Immature natural killer cell (primary cell): Measurements from ENCODE around the gene GALNTL6. TPM values are rescaled to one million over a fixed set of nuclear protein-coding genes. Genes with fewer than 3 reads are reported as not detected.

Source experiments
- DNase-seq, 3 donors: peaks; one replicate each; pipeline ENCODE4 v3.0.0; 2022; ENCODE audit warnings: mixed read lengths in 1 of 3
- H3K27ac Mint-ChIP-seq, 6 donors: one replicate each; pipeline ENCODE4 v1.8.0; 2020; ENCODE audit warnings: mixed read lengths in 6 of 6, mild to moderate bottlenecking in 5 of 6, inconsistent platforms in 4 of 6, moderate library complexity in 3 of 6
- H3K27me3 Mint-ChIP-seq, 3 donors: one replicate each; pipeline ENCODE4 v1.8.0; 2020 to 2021; ENCODE audit warnings: low read depth in 3 of 3, mild to moderate bottlenecking in 3 of 3, mixed read lengths in 3 of 3, moderate library complexity in 3 of 3, inconsistent platforms in 1 of 3
- H3K36me3 Mint-ChIP-seq, 3 donors: one replicate each; pipeline ENCODE4 v1.8.0; 2020; ENCODE audit warnings: mixed read lengths in 3 of 3, inconsistent platforms in 2 of 3, mild to moderate bottlenecking in 2 of 3
- H3K4me1 Mint-ChIP-seq, 2 donors: one replicate each; pipeline ENCODE4 v1.8.0; 2020; ENCODE audit warnings: inconsistent platforms in 2 of 2, mild to moderate bottlenecking in 2 of 2, mixed read lengths in 2 of 2, moderate library complexity in 1 of 2
- H3K4me3 Mint-ChIP-seq, 5 donors: one replicate each; pipeline ENCODE4 v1.8.0; 2020; ENCODE audit warnings: mild to moderate bottlenecking in 5 of 5, mixed read lengths in 5 of 5, inconsistent platforms in 3 of 5, moderate library complexity in 3 of 5
- H3K9me3 Mint-ChIP-seq, 6 donors: one replicate each; pipeline ENCODE4 v1.8.0; 2020; ENCODE audit warnings: mild to moderate bottlenecking in 6 of 6, mixed read lengths in 6 of 6, inconsistent platforms in 4 of 6, moderate library complexity in 3 of 6
- polyA plus RNA-seq, 3 donors: library from polyadenylated mRNA; unstranded; fragments of 300-500 nt; fragmentation: Illumina TruSeq; gene quantifications; one replicate each; pipeline ENCODE4 v1.2.3, GENCODE V29; 2021

GALNTL6 gene
- polyA plus RNA-seq, 3 donors from 2014 or later, result not detected

DNA sequence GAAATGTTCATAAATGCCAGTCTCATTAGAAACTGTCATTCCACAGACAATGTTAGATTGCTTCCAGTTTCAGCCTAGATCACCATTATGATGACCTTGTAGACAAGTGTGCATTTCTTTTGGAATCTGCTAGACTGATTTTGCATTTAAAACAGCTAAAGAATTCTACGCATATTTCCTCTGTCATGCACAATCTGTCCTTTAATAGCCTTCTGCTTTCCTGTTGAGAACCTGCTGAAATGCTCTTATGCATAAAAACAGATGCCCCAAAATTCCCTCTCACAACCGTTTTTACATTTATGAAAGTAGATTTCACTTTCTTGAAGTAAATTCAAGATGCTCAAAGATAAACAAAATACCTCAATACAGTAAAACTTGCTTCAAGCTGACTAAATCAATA, 673.3 kb downstream of the GALNTL6 start:
- Mint-ChIP-seq H3K4me3 (no peak overlapping the region), H3K27me3 (peaks cover 0 to 6% (median 0%) of the 10 kb centered on the region in 3 donors), H3K36me3 (peaks cover 0 to 3% (median 0%) of the 10 kb centered on the region in 3 donors), H3K27ac (no peak overlapping the region), H3K9me3 (peaks cover 5 to 27% (median 11%) of the 10 kb centered on the region in 6 donors), H3K4me1 (no peaks in the 10 kb centered on the region)
- DNase-seq, result no peak

DNA sequence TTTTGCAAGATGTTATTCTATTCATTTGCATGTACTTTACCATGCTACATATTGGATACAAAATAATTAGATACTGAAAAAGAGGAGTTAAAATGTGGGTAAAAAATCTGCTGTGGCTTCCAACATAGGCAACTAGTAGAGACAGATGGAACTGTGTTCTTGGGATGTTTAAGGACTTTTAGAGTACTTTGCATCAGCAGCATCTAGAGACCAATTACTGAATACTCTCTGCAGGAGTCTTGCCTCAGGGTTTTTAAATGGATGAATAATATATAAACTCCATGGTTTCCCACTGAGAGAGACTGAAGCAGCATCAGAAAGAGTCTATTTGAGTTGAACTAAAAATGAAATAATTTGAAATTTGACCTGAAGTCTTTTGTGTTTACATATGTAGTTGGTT, 676.7 kb downstream of the GALNTL6 start:
- peaks cover 0 to 2% (median 0%) of the 10 kb centered on the region in 3 donors for H3K27me3 Mint-ChIP-seq
- H3K4me3 Mint-ChIP-seq, result no peak overlapping the region
- peaks cover 0 to 7% (median 0%) of the 10 kb centered on the region in 3 donors for H3K36me3 Mint-ChIP-seq
- no peak overlapping the region for H3K27ac Mint-ChIP-seq
- no peaks in the 10 kb centered on the region for H3K4me1 Mint-ChIP-seq
- H3K9me3 Mint-ChIP-seq, result peaks cover 2 to 22% (median 7%) of the 10 kb centered on the region in 6 donors
- DNase-seq, result no peak

DNA sequence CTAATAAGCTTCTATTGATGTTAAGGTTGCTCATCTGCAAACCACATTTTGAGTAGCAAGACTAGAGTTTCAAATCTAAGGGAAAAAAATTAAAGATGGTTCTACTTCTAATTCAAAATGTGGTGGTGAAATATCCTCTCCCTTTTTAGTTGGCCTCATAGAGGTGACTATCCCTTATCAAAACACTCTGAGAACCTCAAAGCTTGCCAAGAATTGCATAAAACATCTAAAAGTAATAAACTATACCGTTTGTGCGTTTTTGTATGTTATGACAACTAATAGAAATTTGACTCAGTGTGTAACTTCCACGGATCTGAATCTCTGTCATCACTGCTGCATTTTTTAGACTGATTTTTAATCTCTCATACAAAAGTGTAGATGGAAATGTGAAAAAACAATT, 682.6 kb downstream of the GALNTL6 start:
- no peak overlapping the region for H3K4me3 Mint-ChIP-seq
- no peak overlapping the region for H3K27ac Mint-ChIP-seq
- peaks cover 2 to 34% (median 9%) of the 10 kb centered on the region in 6 donors for H3K9me3 Mint-ChIP-seq
- no peaks in the 10 kb centered on the region for H3K27me3 Mint-ChIP-seq
- no peaks in the 10 kb centered on the region for H3K4me1 Mint-ChIP-seq
- no peak for DNase-seq
- H3K36me3 Mint-ChIP-seq, result peaks cover 0 to 3% (median 0%) of the 10 kb centered on the region in 3 donors

DNA sequence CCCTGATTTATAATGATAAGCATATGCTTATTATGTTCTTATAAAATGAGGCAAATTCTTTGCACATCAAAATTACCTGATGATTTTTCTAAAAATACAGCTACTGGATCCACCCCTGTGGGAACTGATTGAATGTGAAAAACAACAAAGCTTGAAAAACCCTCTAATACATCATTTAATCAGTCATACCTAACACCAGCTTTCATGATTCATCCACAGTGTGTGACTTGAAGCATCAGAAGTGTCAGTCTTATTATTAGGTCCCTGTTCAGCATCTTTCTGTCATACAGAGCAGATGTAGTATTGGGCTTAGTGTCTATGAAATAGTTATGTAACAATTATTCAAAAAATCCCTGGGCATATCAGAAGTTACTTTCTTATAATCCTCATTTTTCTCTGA, 684.1 kb downstream of the GALNTL6 start:
- peaks cover 0 to 37% (median 10%) of the 10 kb centered on the region in 6 donors for H3K9me3 Mint-ChIP-seq
- H3K27me3 Mint-ChIP-seq, result no peaks in the 10 kb centered on the region
- no peak overlapping the region for H3K4me3 Mint-ChIP-seq
- peaks cover 0 to 3% (median 0%) of the 10 kb centered on the region in 3 donors for H3K36me3 Mint-ChIP-seq
- no peaks in the 10 kb centered on the region for H3K4me1 Mint-ChIP-seq
- H3K27ac Mint-ChIP-seq, result no peak overlapping the region
- no peak for DNase-seq

DNA sequence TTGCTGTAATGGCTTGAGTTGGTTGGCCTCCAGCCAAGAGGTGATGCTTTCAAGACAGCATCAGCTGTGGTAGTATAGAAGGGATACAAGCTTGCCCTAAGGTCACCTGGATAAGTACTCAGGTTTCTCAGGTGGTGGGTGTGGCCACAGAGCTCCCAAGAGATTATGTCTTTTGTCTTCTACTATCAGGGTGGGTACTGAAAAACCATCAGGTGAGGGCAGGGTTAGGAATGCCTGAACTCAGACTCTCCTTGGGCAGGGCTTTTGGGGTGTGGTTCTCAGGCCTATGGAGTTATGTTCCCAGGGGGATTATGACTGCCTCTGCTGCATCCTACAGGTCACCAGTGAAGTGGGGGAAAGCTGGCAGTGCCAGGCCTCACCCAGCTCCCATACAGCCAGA, 700.8 kb downstream of the GALNTL6 start:
- Mint-ChIP-seq H3K36me3 (no peaks in the 10 kb centered on the region), H3K9me3 (peaks cover 6 to 61% (median 12%) of the 10 kb centered on the region in 6 donors), H3K27ac (no peak overlapping the region), H3K4me3 (no peak overlapping the region), H3K27me3 (peaks cover 0 to 2% (median 0%) of the 10 kb centered on the region in 3 donors), H3K4me1 (no peaks in the 10 kb centered on the region)
- no peak for DNase-seq

DNA sequence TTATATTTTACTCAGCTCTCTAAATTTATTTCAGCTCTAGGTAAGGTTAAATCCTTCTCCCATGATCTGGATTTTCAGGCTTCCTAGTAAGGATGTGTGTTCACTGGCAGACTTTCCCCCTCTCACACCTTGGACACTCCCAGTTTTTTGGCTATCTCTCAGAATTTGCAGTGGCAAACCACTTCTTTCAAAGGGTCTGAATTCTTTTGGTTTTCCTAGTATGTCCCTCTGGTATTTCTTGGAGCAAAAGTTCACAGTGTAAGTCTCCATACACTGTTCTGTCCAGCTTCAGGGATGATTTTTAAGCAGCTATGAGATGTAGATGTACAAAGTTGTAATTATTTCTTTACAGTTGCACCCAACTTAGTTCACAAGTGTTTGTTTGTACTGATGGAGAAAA, 701.6 kb downstream of the GALNTL6 start:
- Mint-ChIP-seq H3K36me3 (no peaks in the 10 kb centered on the region), H3K4me1 (no peaks in the 10 kb centered on the region), H3K27ac (no peak overlapping the region), H3K9me3 (peaks cover 6 to 53% (median 12%) of the 10 kb centered on the region in 6 donors), H3K27me3 (peaks cover 0 to 2% (median 0%) of the 10 kb centered on the region in 3 donors), H3K4me3 (no peak overlapping the region)
- DNase-seq, result no peak

DNA sequence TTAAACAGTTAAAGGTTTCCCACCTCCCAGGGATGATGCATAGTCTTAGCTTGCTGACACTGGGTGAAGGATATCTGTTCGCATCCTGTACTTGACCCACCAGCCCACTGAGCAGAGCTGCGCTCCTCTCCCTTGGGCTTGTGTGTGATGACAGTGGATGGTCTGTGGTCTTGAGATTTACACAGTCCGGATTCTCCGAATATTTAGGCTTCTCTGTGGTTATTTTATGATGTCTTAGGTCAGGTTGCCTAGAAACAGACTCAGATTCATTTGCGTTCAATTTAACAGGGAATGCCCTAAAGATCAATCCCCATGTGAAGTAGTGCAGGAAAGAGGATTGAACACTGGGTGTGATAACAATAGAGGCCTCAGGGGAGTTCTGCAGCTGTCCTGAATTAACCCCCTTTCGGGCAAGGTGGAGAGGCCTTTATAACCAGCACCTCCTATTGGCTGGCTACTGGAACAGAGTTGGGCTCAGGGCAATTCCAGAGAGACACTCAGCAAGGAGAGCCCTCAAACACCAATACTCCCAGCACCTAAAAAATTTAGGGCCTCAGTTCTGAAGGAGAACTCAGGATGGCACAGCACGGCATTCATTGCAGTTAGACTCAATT, 702.2 kb downstream of the GALNTL6 start:
- Mint-ChIP-seq H3K27me3 (peaks cover 0 to 2% (median 0%) of the 10 kb centered on the region in 3 donors), H3K4me1 (no peaks in the 10 kb centered on the region)
- DNase-seq, result no peak

DNA sequence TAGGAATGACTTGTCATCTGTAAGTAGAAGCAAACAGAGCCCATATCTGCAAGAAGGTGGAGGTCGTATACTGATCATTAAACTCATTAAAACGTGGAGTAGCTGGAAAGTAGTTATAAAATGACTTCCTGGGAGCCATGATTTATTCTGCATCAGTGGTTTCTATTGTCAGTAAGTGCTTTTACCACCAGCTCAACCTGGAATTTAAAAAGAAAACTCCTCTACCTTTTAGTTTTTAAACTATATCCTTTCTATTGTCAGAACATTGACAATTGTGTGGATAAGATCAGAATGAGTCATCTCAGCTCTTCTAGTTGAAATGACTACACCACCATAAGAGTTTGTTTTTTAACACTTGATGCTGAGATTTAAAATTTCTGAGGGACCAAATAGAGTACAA, 704.2 kb downstream of the GALNTL6 start:
- no peaks in the 10 kb centered on the region for H3K4me1 Mint-ChIP-seq
- DNase-seq, result no peak
- no peak overlapping the region for H3K4me3 Mint-ChIP-seq
- peaks cover 6 to 36% (median 12%) of the 10 kb centered on the region in 6 donors for H3K9me3 Mint-ChIP-seq
- no peaks in the 10 kb centered on the region for H3K36me3 Mint-ChIP-seq
- no peak overlapping the region for H3K27ac Mint-ChIP-seq
- peaks cover 0 to 2% (median 0%) of the 10 kb centered on the region in 3 donors for H3K27me3 Mint-ChIP-seq

More for the DNA sequence above, 702.2 kb downstream of the GALNTL6 start:
- no peaks in the 10 kb centered on the region for H3K36me3 Mint-ChIP-seq
- H3K4me3 Mint-ChIP-seq, result no peak overlapping the region
- H3K27ac Mint-ChIP-seq, result no peak overlapping the region
- peaks cover 6 to 48% (median 12%) of the 10 kb centered on the region in 6 donors for H3K9me3 Mint-ChIP-seq

DNA sequence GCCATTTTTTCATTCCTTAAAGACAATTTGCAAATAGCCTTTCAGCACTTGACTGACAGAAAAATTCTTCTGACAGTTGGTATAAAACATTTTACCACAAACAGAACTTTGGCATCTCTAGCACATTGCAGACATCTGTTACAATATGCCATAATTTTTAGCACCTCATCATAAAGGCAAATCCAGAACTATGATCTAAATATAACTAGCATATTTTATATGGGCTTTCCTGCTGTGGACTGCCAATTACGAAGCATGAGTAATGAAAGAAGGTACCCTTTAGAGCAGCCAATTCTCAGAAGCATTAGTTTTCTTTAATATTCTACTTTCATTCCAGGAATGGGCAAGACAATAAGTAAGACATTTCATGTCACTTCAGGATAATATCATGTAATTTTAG, 708.0 kb downstream of the GALNTL6 start:
- Mint-ChIP-seq H3K36me3 (no peaks in the 10 kb centered on the region), H3K4me1 (no peaks in the 10 kb centered on the region), H3K27ac (no peak overlapping the region), H3K27me3 (no peaks in the 10 kb centered on the region), H3K9me3 (peaks cover 4 to 12% (median 7%) of the 10 kb centered on the region in 6 donors), H3K4me3 (no peak overlapping the region)
- DNase-seq, result no peak

DNA sequence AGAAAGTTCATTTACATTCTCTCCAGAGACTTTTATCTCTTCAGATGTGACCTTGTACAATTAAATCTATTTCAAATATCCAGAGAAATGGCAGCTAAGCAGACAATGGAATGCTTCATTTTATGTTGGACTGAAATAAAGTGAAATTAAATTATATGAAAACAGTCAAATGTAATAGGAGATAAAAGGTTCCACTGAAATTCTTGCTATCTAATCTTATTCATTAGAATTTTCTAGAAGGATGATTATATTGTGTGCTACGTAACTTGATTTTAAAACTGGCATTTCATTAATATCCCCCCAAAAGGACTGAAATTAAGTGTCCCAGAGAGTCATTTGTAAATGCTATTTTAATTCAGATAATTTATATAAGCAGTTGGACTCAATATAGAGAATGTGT, 708.5 kb downstream of the GALNTL6 start:
- no peak for DNase-seq
- H3K4me1 Mint-ChIP-seq, result no peaks in the 10 kb centered on the region
- H3K27me3 Mint-ChIP-seq, result no peaks in the 10 kb centered on the region
- no peak overlapping the region for H3K27ac Mint-ChIP-seq
- H3K36me3 Mint-ChIP-seq, result no peaks in the 10 kb centered on the region
- no peak overlapping the region for H3K4me3 Mint-ChIP-seq
- H3K9me3 Mint-ChIP-seq, result peaks cover 4 to 11% (median 6%) of the 10 kb centered on the region in 6 donors

DNA sequence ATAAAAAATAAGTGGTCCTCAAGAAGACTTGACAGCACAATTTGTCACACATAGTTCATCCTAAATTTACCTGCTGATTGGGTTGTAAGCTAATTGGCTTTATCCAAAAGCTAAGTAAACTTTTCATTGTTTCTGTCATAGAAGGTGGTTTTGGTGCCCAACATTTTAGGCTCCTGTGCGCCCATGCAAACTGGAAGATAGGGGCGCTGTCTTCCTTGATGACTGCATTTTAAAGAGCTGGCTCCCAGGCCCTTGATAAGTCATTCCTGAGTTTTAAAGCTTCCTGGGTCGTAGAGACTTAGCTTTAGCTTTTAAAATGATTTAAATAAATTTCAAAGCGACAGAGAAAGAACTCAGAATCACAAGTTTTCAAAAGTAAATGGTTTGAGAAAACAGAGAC, 730.0 kb downstream of the GALNTL6 start:
- Mint-ChIP-seq H3K4me1 (no peaks in the 10 kb centered on the region), H3K4me3 (no peak overlapping the region), H3K27me3 (peaks cover 0 to 2% (median 1%) of the 10 kb centered on the region in 3 donors), H3K9me3 (peaks cover 7 to 36% (median 19%) of the 10 kb centered on the region in 6 donors), H3K36me3 (no peaks in the 10 kb centered on the region), H3K27ac (no peak overlapping the region)
- no peak for DNase-seq

DNA sequence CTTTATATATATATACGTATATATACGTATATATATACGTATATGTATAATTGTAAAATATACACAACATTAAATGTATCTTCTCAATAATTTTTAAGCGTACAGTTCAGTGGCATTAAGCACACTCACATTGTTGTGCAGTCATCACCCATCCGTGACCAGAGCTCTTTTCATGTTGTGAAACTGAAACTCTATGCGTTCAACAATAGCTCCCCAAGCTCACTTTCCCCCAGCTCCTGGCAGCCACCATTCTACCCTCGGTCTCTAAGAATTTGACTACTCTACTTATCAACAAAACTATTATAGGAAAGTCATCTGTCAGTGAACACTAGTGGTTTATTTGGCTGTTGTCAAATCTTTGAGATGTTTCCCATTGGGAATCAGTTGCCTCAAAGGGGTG, 733.6 kb downstream of the GALNTL6 start:
- no peak overlapping the region for H3K27ac Mint-ChIP-seq
- no peaks in the 10 kb centered on the region for H3K36me3 Mint-ChIP-seq
- no peaks in the 10 kb centered on the region for H3K4me1 Mint-ChIP-seq
- peaks cover 3 to 25% (median 12%) of the 10 kb centered on the region in 6 donors for H3K9me3 Mint-ChIP-seq
- peaks cover 0 to 2% (median 1%) of the 10 kb centered on the region in 3 donors for H3K27me3 Mint-ChIP-seq
- DNase-seq, result no peak
- H3K4me3 Mint-ChIP-seq, result no peak overlapping the region

DNA sequence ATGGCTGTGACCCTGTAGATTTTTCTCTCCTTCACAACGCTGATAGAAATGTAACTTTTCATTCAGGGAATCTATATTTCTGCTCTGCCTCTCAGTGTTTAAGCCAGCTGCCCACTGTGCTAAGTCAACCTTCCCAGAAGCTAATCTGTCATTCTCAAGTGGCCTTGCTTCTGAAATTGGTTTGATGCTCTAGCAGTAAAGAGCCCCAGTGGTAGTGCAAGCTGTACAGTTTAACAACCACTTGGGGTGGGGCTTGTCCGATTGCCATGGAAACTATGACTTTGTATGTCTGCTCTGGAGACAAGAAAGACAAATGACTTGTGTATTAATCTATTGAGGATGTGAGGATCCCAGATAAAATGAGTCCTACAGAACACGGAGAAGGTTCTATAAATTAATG, 734.5 kb downstream of the GALNTL6 start:
- Mint-ChIP-seq H3K27me3 (peaks cover 0 to 2% (median 0%) of the 10 kb centered on the region in 3 donors), H3K9me3 (peaks cover 0 to 17% (median 10%) of the 10 kb centered on the region in 6 donors), H3K4me1 (no peaks in the 10 kb centered on the region), H3K27ac (no peak overlapping the region), H3K4me3 (no peak overlapping the region), H3K36me3 (no peaks in the 10 kb centered on the region)
- DNase-seq, result no peak

DNA sequence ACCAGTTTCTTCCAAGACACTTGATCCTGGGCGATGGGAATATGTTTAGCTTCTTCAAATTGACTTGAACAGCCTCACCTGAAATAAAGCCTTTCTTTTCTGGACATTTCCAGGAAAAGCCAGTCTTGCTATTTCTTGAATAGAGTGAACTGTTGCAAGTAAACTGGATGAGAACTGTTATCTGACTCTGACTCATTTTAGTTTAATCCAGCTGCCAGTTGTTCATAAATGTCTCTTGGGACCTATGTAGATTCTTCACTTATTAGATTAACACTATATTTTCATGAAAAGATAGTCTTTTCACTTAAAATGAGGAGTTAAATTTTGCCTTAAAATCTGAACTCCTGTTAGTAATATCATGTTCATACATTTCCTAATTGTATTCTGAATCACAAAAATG, 740.0 kb downstream of the GALNTL6 start:
- DNase-seq, result no peak
- no peak overlapping the region for H3K27ac Mint-ChIP-seq
- peaks cover 0 to 28% (median 11%) of the 10 kb centered on the region in 6 donors for H3K9me3 Mint-ChIP-seq
- no peaks in the 10 kb centered on the region for H3K4me1 Mint-ChIP-seq
- no peak overlapping the region for H3K4me3 Mint-ChIP-seq
- no peaks in the 10 kb centered on the region for H3K36me3 Mint-ChIP-seq
- peaks cover 0 to under 1% (median 0%) of the 10 kb centered on the region in 3 donors for H3K27me3 Mint-ChIP-seq

DNA sequence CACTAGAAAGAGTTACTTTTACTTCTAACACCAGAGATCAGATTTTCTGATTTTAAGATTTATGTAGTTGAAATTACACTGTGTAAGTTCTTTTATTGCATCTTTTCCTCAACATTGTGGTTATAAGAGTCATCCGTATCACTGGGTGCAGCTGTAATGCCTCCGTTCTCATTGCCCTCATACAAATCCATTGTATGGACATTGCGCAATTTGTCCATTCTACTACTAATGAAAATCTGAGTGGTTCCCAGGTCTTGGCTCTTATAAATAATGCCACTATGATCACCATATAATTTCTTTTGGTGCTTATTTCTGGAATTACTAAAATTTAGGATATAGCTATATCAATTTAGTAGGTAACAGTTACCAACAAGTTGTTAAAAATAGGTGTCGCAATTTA, 741.4 kb downstream of the GALNTL6 start:
- Mint-ChIP-seq H3K9me3 (peaks cover 0 to 34% (median 12%) of the 10 kb centered on the region in 6 donors), H3K36me3 (no peaks in the 10 kb centered on the region), H3K27me3 (peaks cover 0 to 2% (median 0%) of the 10 kb centered on the region in 3 donors), H3K4me3 (no peak overlapping the region), H3K4me1 (no peaks in the 10 kb centered on the region), H3K27ac (no peak overlapping the region)
- DNase-seq, result no peak
